LNCaP clone FGC (cell line): ENCODE data around the gene ADGRV1.

ENCODE experiments used
- DNase-seq: peaks from one replicate; pipeline ENCODE4 v3.0.0-alpha.2; 2011; ENCODE audit warnings: low read depth
- H3K4me3 ChIP-seq: 2 replicates; pipeline ENCODE4 v1.5.1; 2011; ENCODE audit warnings: mild to moderate bottlenecking, low read depth, low read length, control low read depth
- TF ChIP-seq, protein P1 (sequence below): IDR thresholded peaks from 2 replicates; pipeline ENCODE4 v1.5.1; 2012; ENCODE audit warnings: mild to moderate bottlenecking; ENCODE audit not compliant: control insufficient read depth, insufficient read depth; ENCODE audit errors: extremely low read depth

ADGRV1 gene

DNA sequence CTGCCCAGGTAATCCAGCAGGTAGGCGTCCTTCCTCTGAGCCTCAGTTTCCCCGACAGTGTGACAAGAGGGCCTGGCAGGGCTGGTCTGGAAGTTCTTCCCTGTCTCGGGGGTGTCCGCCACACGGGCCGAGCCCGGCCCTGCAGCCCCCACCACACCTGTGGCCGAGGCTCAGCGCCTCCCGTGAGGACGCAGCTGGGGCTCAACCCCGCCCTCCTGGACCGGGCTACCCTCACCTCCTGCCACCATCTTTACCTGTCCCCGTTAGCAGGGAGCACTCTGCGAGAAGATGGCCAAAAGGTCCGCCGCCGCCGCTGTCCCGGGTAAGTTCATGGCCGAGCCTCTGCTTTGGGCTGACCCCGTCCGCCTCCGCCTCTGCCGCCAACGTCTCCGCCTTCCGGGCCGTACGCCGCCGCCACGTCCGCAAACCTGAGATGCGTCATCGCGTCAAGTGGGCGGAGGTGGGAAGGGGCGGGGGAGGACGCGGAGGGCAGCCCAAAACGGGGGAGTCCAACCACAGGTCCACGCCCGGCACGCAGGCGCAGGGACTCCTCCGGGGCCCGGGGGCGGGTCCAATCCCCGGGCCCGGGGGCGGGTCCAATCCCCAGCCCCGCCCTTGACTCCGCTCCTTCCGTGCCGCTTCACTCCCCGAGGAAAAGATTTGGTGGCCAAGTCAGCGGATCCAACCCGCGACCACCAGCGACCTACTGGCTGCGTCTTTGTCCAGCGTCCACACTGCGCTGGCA, 29.2 kb upstream of the ADGRV1 start, which contains the start of gene LYSMD3:
Gene LYSMD3 (minus strand): TSS at position 391 of the 745 bp plus-strand sequence. CDS start 4,295 bp downstream, outside the sequence.
- H3K4me3 ChIP-seq = peak within 1 kb of the TSS; percentile 95
- TF ChIP-seq, protein P1, sequence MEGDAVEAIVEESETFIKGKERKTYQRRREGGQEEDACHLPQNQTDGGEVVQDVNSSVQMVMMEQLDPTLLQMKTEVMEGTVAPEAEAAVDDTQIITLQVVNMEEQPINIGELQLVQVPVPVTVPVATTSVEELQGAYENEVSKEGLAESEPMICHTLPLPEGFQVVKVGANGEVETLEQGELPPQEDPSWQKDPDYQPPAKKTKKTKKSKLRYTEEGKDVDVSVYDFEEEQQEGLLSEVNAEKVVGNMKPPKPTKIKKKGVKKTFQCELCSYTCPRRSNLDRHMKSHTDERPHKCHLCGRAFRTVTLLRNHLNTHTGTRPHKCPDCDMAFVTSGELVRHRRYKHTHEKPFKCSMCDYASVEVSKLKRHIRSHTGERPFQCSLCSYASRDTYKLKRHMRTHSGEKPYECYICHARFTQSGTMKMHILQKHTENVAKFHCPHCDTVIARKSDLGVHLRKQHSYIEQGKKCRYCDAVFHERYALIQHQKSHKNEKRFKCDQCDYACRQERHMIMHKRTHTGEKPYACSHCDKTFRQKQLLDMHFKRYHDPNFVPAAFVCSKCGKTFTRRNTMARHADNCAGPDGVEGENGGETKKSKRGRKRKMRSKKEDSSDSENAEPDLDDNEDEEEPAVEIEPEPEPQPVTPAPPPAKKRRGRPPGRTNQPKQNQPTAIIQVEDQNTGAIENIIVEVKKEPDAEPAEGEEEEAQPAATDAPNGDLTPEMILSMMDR = no peak
- DNase-seq = peak; percentile 93

DNA sequence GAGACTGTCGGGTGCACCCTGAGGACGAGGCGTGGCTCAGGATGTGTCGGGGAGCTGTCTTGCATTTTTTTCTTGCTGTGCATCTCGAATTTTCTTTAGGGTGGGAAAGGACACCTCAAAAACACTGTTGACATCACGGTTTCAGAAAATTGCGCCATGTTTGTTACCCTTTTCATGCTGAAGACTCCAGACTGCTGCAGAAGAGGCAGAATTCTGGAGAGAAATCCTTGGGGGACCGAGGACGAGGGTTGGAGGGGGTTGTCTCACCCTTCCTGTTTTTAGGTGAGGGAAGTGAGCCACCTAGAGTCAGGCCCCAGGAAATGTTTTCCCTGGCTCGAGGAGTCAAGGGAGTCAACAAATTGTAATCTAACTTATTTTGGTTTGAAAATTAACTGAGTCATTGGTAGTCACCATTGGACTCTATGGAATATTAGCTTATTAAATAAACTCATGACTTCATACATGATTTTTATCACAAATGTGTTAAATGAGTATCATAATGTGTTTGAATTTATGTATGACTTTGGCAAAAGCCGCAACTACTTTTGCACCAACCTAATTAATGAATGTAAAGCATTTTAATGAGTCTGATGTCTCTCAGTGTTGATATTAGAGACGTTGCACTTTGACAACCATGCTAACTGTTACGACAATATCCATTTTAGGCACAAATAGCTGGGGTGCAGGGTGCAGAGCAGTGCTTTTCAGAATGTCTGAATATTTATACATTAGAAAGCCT, 28.5 kb upstream of the ADGRV1 start:
- TF ChIP-seq, protein P1 = peak; percentile 81
- peak overlapping the region; percentile 95 for H3K4me3 ChIP-seq
- DNase-seq = peak; percentile 58

DNA sequence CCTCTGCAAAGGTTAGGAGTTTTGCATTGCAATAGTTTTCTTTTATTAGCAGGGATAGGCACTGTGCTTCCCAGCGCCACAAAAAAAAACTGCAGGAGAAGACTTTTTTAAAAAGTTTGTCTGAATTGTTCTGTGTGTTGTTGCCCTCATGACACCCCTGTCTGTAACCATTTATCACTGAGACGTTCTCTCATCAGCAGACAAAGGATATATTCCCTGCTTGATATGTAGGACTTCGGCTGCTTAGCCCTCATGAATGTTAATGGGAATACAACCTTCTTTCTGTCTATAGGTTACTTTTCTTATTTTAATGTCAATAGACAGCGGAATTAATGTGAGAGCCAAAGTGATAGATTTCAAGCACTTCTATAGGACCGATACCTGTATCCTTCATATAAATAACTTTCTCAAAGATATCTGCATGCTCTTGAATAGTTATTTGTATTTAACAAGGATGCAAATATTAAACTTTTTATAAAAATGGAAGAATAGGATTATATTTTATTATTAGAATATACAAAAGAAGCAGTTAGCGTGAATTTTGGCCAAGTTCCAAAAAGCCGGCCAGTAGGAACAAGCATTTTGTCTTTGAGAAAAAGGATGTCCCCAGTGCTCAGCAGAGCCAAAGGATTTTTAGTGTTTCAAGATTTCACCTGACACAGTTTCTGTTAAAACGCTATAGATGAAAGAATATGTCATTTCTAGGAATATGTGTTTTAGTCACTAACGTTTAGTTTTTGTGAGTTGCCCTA, 27.7 kb upstream of the ADGRV1 start:
- H3K4me3 ChIP-seq = no peak overlapping the region
- TF ChIP-seq, protein P1 = no peak
- DNase-seq = no peak

DNA sequence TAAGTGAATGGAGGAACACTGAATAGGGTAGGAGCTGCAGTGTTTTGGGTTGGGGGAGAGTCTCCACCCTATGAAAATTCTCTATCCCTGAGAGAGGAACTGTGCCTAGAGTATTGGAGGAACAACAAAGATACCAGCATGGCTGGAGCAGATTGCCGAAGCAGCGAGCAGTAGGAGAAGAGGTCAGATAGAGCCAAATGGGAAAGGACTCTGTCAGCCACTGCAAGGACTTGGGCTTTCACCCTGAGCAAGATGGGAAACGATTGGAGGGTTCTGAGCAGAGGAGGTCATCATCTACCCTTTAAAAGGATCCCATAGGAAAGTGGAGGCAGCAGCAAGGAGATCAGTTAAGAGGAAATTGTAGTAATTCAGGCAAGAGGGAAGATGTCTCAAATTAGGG, 24.8 kb upstream of the ADGRV1 start:
- H3K4me3 ChIP-seq = no peak overlapping the region
- DNase-seq = no peak
- TF ChIP-seq, protein P1 = no peak

DNA sequence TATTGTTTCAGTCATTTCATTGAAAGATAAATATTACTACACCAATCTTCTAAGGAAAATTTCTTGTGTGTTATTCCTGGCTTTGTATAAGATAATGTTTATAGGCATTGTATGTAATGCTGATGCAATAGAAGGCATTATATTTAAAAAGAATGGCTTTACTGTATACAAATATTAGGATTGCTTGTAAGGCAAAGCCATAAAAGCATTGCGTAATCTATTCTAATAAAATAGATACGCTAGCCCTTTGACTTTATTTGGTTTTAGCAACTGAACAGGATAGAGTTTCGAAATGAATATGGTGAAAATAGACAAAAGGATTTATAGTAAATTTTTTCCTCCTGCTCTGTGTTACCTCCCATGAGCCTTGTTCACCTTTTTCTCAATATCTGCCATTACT, 23.7 kb upstream of the ADGRV1 start:
- TF ChIP-seq, protein P1 = no peak
- H3K4me3 ChIP-seq = peak overlapping the region; percentile 17; the same call in 1 of the 2 replicates

DNA sequence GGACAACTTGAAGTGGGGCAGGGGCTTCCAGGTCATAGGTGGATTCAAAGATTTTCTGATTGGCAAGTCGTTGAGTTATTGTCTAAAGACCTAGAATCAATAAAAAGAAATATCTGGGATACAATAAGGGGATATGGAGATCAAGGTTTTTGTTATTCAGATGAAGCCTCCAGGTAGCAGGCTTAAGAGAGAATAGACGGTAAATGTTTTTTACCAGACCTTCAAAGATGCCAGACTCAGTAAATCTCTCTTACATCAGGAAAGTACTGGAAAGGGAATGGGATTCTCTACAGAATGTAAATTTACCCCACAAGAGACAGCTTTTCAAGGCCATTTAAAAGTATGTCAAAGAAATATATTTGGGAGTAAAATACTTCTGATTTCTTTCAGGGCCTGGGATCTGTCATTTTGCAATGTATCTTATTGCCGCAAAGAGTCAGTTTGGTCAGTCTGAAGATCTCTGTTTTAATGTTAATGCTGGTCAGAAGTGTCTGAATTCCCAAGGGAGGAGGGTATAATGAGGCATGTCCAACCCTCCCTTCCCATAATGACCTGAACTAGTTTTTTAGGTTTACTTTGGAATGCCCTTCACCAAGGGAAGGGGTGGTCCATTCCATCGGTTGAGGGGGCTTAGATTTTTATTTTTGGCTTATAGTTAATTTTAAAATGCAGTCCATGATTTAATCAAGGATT, 15.6 kb upstream of the ADGRV1 start:
- no peak overlapping the region for H3K4me3 ChIP-seq
- TF ChIP-seq, protein P1 = no peak
- DNase-seq = no peak

More for the DNA sequence above, 23.7 kb upstream of the ADGRV1 start:
- DNase-seq = peak; percentile 75
